Neutrophil (primary cell): ENCODE measurements around the gene TTYH3.
"Not testable (repeated sequence)": the region's sequence is repeated elsewhere in the genome, so short reads cannot be mapped to it uniquely, and the experiment has no call there.

ENCODE experiments used
- H3K27ac ChIP-seq: fragments of 200-600 bp; sonication (generic); 2 replicates; pipeline ENCODE4 v1.5.1; 2016; ENCODE audit warnings: mild to moderate bottlenecking, moderate library complexity
- H3K27me3 ChIP-seq: fragments of 200-600 bp; sonication (generic); 2 replicates; pipeline ENCODE4 v1.6.0; 2016; ENCODE audit warnings: mild to moderate bottlenecking
- H3K36me3 ChIP-seq: fragments of 200-600 bp; sonication (generic); 2 replicates; pipeline ENCODE4 v1.5.1; 2017
- H3K4me1 ChIP-seq, 2 experiments: fragments of 200-600 bp in 1 of 2; sonication (generic) in 1 of 2; 1 replicate in 1 of 2; 2 replicates in 1 of 2; pipeline versions ENCODE4 v1.5.1 to v1.6.1; 2013 to 2016; ENCODE audit warnings: low read depth in 1 of 2, low read length in 1 of 2, mild to moderate bottlenecking in 1 of 2, moderate library complexity in 1 of 2; ENCODE audit not compliant: control insufficient read depth in 1 of 2, insufficient read depth in 1 of 2
- H3K4me3 ChIP-seq, 2 experiments: fragments of 200-600 bp in 1 of 2; sonication (generic) in 1 of 2; 1 replicate in 1 of 2; 2 replicates in 1 of 2; pipeline ENCODE4 v1.5.1; 2013 to 2016; ENCODE audit warnings: low read depth in 1 of 2, low read length in 1 of 2, mild to moderate bottlenecking in 1 of 2, moderate library complexity in 1 of 2
- H3K9me3 ChIP-seq: fragments of 200-600 bp; sonication (generic); 2 replicates; pipeline ENCODE4 v1.5.1; 2016
- TF ChIP-seq, protein P1 (sequence below): fragments of 200-600 bp; sonication (generic); IDR thresholded peaks from 2 replicates; pipeline ENCODE4 v1.5.1; 2016; ENCODE audit warnings: antibody characterized with exemption

Gene TTYH3

DNA sequence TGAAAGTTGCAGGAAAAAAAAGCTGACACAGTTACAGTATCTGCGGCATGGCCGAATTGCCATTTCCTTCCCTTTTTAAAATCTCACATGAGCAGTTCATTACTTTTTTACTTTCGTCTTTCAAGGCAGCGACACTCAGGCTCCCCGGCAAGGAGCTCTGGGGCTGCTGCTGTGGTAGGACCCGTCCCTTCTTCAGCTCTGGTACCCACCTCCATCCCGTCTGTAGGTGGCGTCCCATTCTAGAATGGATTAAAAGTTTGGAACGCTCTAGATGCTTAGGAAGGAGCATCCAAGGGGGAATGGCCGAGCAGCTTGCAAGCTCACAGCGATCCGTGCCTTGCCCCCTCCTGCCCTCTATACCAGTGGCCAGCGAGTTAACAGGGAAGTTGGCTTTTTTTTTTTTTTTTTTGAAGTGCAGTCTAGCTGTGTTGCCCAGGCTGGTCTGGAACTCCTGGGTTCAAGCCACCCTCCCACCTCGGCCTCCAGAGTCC, 22.8 kb upstream of the TTYH3 start:
- Histone ChIP-seq H3K36me3 (no peaks in the 10 kb centered on the region), H3K4me3 (peak overlapping the region; percentile 54 to 58), H3K9me3 (no peaks in the 10 kb centered on the region), H3K27me3 (peaks cover 7% of the 10 kb centered on the region), H3K27ac (peak overlapping the region; percentile 85), H3K4me1 (peaks cover 22 to 30% of the 10 kb centered on the region in 2 experiments)
- TF ChIP-seq, protein P1, sequence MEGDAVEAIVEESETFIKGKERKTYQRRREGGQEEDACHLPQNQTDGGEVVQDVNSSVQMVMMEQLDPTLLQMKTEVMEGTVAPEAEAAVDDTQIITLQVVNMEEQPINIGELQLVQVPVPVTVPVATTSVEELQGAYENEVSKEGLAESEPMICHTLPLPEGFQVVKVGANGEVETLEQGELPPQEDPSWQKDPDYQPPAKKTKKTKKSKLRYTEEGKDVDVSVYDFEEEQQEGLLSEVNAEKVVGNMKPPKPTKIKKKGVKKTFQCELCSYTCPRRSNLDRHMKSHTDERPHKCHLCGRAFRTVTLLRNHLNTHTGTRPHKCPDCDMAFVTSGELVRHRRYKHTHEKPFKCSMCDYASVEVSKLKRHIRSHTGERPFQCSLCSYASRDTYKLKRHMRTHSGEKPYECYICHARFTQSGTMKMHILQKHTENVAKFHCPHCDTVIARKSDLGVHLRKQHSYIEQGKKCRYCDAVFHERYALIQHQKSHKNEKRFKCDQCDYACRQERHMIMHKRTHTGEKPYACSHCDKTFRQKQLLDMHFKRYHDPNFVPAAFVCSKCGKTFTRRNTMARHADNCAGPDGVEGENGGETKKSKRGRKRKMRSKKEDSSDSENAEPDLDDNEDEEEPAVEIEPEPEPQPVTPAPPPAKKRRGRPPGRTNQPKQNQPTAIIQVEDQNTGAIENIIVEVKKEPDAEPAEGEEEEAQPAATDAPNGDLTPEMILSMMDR: peak; percentile 27

DNA sequence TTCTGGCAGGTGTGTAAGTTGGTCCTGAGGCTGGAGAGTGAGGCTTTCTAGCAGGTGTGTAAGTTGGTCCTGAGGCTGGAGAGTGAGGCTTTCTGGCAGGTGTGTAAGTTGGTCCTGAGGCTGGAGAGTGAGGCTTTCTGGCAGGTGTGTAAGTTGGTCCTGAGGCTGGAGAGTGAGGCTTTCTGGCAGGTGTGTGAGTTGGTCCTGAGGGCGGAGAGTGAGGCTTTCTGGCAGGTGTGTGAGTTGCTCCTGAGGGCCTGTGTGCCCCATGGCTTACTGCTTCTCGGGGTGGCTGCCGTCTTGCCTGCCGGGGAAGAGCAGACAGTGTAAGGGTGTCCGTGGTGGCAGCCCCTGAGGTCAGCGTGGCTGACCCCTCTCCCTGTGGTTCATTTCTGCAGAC, 22.1 kb upstream of the TTYH3 start:
- not testable (repeated sequence) for H3K36me3 ChIP-seq, H3K9me3 ChIP-seq
- peak overlapping the region; percentile 54 to 58 for H3K4me3 ChIP-seq
- H3K4me1 ChIP-seq: peaks cover 22 to 30% of the 10 kb centered on the region in 2 experiments
- H3K27ac ChIP-seq: peak overlapping the region; percentile 85
- peaks cover 12% of the 10 kb centered on the region for H3K27me3 ChIP-seq

DNA sequence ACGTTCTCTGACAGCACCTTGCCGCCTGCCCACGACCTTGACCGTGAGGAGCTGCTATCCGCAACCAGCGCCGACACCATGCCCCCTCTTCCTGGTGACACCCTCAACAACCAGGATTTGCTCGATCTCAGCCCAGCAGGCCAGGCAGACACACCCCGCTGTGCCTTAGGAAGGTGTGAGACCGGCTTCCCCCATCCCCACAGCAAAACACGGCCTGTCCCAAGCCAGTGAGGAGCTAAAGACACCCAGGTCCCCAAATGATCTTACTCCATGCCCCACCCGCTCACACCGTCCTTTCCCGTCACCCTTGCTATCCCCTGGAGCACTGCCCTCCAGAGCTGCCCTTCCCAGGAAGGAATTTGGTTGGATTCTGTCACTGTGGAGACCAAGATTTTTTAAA, 21.3 kb upstream of the TTYH3 start:
- peaks cover 12% of the 10 kb centered on the region for H3K27me3 ChIP-seq
- H3K27ac ChIP-seq: no peak overlapping the region
- H3K36me3 ChIP-seq: no peaks in the 10 kb centered on the region
- H3K4me3 ChIP-seq: no peak overlapping the region
- H3K4me1 ChIP-seq: peaks cover 22 to 30% of the 10 kb centered on the region in 2 experiments
- no peaks in the 10 kb centered on the region for H3K9me3 ChIP-seq
- TF ChIP-seq, protein P1: no peak

DNA sequence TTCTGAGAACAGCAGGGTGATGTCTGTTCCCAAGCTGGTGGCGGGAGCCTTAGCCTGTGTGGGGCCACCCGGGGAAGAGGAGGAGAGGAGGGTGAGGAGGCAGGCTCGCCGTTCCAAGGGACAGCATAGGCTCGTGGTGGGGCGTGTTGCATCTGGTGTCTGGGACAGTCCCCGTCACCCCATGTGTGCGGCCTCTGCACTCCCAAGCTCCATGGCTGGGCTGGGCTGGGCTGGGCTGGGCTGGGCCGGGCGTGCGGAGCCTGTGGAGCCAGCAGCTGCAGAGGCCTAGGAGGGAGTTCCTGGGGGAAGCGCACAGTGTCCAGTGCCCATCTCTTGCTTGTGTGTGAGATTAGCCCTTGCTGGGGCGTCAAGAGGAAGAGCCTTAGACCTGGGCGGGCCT, 20.9 kb upstream of the TTYH3 start:
- H3K36me3 ChIP-seq: no peaks in the 10 kb centered on the region
- H3K4me3 ChIP-seq: no peak overlapping the region
- peaks cover 22 to 30% of the 10 kb centered on the region in 2 experiments for H3K4me1 ChIP-seq
- H3K27me3 ChIP-seq: peaks cover 12% of the 10 kb centered on the region
- no peaks in the 10 kb centered on the region for H3K9me3 ChIP-seq
- TF ChIP-seq, protein P1: no peak
- H3K27ac ChIP-seq: no peak overlapping the region

DNA sequence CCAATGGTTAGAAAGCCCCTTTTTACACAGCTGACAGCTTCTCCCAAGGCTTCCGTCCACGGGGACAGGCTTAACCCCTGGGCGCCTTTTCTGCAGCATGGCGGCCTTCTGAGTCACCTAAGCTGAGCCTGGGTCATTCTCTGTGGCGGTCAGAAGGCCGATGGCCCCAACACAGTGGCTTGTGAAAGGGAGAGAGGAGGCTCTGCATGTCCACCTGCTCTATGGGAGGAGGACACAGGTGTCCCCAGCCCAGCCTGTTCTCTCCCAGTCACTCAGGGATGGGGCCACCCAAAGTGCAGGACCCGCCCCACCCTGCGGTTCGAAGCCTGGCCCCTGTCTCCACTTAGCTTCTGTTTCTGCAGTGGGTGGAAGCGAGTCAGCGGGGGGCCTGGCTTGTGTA, 20.4 kb upstream of the TTYH3 start:
- H3K27ac ChIP-seq: no peak overlapping the region
- H3K9me3 ChIP-seq: no peaks in the 10 kb centered on the region
- H3K27me3 ChIP-seq: peaks cover 12% of the 10 kb centered on the region
- H3K36me3 ChIP-seq: no peaks in the 10 kb centered on the region
- TF ChIP-seq, protein P1: no peak
- no peak overlapping the region for H3K4me3 ChIP-seq
- H3K4me1 ChIP-seq: peaks cover 22 to 30% of the 10 kb centered on the region in 2 experiments

DNA sequence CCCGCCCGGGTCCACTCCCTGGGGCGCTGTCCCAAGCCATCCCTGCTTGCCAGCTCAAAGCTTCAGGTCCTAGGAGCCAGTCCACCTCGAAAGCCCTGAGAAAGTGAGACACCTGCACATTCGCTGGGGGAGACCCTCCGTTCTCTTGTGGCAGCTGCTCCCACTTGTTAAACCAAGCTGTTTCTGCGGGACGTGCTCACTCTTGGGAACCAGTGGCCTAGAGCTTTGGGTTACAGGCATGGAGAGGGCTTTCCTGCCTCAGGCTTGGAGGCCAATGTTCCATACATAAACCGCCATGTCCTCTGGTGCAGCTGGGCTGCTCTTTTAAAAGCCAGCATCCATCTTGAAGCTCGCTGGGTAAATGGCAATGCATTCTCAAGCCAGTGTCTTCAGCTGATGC, 19.9 kb upstream of the TTYH3 start:
- no peak overlapping the region for H3K27ac ChIP-seq

More for the DNA sequence above, 19.9 kb upstream of the TTYH3 start:
- TF ChIP-seq, protein P1: no peak
- H3K36me3 ChIP-seq: no peaks in the 10 kb centered on the region
- H3K27me3 ChIP-seq: peaks cover 7% of the 10 kb centered on the region
- no peak overlapping the region for H3K4me3 ChIP-seq
- H3K9me3 ChIP-seq: no peaks in the 10 kb centered on the region
- peaks cover 22 to 30% of the 10 kb centered on the region in 2 experiments for H3K4me1 ChIP-seq
